ENCODE results near the gene ETV6.

ETV6 gene

DNA sequence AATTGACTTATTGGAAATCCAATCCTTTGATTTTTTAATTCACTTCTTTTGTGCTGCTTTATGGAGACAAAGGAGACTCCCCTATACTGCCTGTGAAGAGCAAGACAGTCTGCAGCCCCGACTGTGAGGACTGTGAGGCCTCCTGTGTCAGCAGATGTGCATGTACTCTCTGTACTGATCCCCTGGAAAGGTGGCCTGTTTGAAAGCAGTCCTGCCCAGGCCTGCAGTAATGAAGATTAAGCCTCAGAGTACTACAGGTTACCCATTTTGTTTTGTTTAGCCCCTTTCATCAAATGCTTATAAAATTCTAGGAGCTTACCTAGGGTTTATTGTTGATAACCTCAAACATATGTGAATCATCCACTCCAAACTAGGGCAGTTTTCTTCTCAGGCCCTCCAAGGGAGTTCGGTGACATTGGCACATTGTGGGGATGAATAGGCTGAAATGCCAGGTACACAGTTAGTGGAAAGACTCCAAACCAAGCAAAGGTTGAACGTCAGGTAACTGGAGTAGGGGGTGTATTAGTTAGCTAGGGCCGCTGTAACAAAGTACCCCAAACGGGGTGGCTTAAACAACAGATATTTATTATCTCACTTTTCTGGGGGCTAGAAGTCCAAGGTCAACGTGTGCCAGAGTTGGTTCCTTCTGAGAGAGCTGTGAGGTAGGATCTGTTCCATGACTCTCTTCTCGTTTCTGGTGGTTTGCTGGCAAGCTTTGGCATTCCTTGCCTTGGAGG lies 212.6 kb downstream of the ETV6 start:
- DNase-seq (ENCODE audit: low spot score): no peak

DNA sequence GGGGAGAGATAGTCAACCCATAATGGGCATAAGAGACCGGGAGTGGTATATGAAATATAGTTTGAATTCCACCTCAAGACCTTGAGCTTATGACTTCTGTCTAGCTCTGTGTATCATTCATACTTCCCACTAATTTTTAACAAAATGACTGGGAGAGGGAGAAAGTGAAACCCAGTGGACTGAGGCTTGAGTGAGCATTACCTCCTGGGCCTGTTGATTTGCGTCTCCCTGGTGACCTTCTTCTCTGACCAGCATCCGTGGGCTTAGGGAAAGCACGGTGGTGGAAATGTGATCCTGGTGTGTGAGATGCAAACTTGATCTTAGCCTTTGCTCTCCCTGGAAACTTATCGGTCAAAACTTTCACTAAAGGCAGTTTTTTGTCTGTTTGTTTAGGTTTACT lies 213.3 kb downstream of the ETV6 start:
- DNase-seq (ENCODE audit: low spot score): no peak

DNA sequence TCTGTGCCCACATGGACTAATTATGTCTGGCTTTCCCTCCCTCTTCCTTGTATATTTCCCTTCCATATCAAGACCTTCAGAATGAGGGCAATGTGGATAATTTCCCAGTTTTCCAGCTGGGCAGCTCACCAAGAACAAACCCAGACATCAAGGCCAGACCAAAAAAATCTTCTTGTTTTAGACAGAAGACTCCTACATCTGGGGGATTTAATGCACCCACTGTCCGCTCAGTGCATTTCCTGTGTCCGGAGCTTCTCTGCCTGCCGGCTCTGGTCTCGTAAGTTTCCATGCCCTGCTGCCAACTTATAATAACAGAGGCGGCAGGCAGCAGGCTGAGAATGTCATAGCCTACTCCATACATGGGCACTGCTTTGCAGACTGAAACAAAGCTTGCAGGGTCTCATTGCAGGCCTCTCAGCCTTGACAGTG lies 214.0 kb downstream of the ETV6 start:
- no peak for DNase-seq (ENCODE audit: low spot score)

- DNase-seq (ENCODE audit: low spot score): no peak
Measured at GRCh38 chr12:11863988-11864387, 214.5 kb downstream of the ETV6 start.

DNA sequence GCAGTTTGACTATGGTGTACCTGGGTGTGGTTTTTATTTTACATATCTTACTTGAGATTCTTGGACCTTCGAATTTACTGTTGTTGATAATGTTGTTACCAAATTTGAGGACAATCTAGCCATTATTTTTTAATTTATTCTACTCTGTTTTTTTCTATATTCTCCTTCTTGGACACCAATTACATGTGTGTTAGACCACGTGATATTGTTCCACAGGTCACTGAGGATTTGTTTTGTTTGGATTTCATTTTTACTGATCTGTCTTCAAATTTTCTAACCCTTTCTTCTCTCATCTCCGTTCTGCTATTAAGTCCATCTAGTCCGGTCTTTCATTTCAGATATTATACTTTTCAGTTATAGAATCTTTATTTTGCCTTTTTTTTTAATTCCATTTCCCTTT lies 216.3 kb downstream of the ETV6 start:
- no peak for DNase-seq (ENCODE audit: low spot score)

- DNase-seq (ENCODE audit: low spot score): no peak
Measured at GRCh38 chr12:11868027-11868426, 218.6 kb downstream of the ETV6 start.

- DNase-seq (ENCODE audit: low spot score): no peak
Measured at GRCh38 chr12:11869406-11869805, 219.9 kb downstream of the ETV6 start.

DNA sequence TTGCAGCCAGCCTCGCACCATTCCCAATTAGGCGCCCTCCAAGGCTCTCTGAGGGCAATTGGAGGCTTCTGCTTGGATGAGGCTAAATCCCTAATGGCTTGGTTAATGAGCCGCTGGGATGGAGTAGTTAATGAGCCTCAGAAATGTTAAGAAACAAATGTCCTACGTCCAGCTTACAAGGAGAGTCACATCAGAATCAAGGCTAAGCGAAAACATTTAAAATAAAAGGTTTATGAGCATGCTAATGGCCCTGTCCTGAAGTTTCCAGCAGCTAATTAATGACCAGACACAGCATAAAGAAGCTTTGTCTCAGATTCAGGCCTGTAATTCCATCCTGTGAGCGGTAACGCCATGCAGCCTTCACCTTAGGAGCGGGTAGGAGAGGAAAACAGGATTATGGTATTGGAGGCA lies 220.6 kb downstream of the ETV6 start:
- no peak for DNase-seq (ENCODE audit: low spot score)

GRCh38 chr12:11872055-11872454 lies 222.6 kb downstream of the ETV6 start:
- no peak for DNase-seq (ENCODE audit: low spot score)

GRCh38 chr12:11875414-11875935 lies 226.0 kb downstream of the ETV6 start:
- no peak for DNase-seq (ENCODE audit: low spot score)

- no peak for DNase-seq (ENCODE audit: low spot score)
Measured at GRCh38 chr12:11876307-11876706, 226.8 kb downstream of the ETV6 start.

DNA sequence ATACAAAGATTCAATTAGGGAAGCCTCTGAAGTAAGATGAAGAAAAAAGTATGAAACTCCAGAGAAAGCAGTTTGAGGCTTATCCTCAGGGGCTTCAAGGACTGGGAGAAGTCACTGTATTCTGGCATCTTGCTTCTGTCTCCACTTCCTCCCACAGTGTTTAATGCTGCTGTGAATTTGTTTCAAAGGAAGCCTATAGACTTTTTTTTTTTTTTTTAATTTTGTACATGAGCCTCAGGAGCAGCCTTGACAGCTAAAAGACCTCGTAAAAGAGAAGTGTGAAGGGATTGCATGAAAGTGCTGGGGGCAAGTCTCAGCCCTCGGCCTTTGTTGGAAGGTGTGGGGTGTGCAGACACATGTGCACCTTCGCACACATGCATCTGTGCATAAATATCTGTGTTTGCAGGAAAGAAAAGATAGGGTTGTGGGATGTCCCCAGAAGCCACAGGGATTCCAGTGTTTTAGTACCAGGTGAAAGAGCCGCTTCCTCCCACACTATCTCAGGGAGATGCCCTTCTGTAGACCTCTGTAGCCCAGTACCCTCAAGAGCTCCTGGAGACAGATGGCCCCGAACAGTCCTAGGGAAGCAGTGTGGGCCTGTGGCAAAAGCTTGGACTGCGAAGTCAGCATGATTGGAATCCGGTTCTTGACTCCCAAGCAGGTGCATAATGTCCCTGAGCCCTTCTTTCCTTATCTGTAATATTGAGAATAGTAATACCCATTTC lies 227.8 kb downstream of the ETV6 start:
- DNase-seq (ENCODE audit: low spot score): no peak

DNA sequence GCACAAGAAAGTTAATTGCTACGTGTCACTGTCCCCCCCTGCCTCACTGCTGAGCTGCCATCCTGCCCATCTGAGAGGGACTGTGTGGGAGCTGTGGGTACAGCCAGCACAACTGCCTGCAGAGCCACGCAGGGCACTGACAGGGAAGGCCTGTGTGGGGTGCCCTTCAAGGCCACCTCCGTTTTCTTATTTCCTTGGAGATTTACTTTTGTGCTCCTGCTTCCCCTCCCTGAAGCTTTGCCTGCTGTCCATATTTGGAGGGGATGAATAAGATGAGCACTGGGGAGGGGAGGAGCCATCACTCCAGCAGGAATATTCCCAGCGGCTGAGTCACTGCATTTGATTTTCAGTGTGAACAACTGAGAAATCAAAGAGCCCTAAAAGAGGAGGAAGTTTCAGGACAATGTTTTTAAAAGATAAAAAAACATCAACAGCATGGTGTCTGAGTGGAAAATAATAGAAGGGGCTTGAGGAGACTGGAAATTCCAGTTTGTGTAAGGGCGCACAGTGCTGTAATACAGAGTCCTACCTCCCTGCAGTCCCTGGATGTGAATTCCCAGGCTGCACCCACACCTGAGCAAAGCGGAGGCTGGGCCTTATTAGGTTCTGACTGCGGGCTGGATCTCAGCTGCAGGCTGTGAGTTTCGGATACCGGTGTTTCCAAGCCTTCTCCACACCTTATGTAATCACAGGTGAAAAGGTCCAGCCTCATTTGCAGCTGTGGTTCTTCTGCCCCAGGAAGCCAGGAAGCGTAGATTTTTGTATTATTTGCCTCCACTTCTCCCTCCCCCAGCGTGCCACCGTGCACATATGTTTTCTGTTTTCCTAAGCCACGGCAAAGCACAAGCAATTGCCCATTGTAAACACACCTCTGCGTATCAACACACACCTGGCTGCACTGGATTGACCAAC lies 228.7 kb downstream of the ETV6 start:
- peak; percentile 50 for DNase-seq (ENCODE audit: low spot score)

DNA sequence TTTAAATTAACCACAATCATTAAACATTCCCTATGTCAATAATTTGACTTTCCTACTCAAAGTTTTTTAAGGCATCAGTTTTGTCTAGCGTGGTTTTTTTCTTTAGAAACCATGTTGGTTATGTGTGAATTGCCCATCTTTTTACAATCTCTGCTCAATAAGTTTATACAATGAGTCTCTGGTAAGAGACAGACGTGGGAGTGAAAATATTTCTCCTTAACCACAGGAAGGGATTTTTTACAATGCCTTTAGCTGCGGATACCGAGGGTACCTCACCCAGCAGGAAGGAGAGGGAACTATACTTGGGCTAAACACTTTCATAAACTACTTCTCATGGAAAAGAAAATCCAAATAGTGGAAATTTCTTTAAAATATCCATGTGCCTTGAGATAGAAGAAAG lies 229.8 kb downstream of the ETV6 start:
- no peak for DNase-seq (ENCODE audit: low spot score)

GRCh38 chr12:11880381-11880780 lies 230.9 kb downstream of the ETV6 start:
- DNase-seq (ENCODE audit: low spot score): no peak

GRCh38 chr12:11881835-11882234 lies 232.4 kb downstream of the ETV6 start:
- DNase-seq (ENCODE audit: low spot score): no peak

GRCh38 chr12:11882301-11883019 lies 233.0 kb downstream of the ETV6 start:
- no peak for DNase-seq (ENCODE audit: low spot score)

- DNase-seq (ENCODE audit: low spot score): no peak
Measured at GRCh38 chr12:11884116-11884515, 234.6 kb downstream of the ETV6 start.

DNA sequence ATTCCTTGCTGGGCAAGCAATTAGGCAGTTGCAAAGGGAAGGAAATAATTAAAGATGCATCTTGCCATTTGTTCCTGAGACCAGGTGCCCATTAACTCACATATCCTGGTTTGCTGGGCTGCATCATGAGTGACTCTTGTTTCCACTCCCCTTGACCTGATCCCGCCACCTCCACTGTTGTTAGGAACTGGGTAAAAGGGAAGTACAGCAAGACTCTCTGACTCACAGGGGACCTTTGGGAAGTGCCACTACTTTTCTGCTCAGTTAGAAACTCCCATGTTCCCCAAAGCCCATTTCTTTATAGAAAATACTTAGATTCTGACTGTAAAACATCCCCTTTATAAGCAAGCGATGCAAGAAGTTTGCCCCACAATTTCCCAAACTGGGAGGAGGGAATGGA lies 235.2 kb downstream of the ETV6 start:
- no peak for DNase-seq (ENCODE audit: low spot score)

GRCh38 chr12:11885261-11886038 lies 236.0 kb downstream of the ETV6 start:
- DNase-seq (ENCODE audit: low spot score): no peak

GRCh38 chr12:11886339-11886738 lies 236.9 kb downstream of the ETV6 start:
- no peak for DNase-seq (ENCODE audit: low spot score)

All from RKO (cell line).